GM18520 (cell line): Measurements from ENCODE around the gene CCND1.

Experiments used
- ATAC-seq: cut with Tn5 transposase; IDR thresholded peaks from one replicate; pipeline ENCODE4 v1.9.1; 2021; ENCODE audit not compliant: unreplicated experiment

CCND1 gene

GRCh38 chr11:69651834-69652620 lies 11.1 kb downstream of the CCND1 start:
- ATAC-seq = no peak

- no peak for ATAC-seq
Measured at GRCh38 chr11:69652999-69653398, 12.0 kb downstream of the CCND1 start.

- ATAC-seq = no peak
Measured at GRCh38 chr11:69653406-69653960, 12.5 kb downstream of the CCND1 start.

- ATAC-seq = no peak
Measured at GRCh38 chr11:69654001-69654659, 13.2 kb downstream of the CCND1 start.

- ATAC-seq = no peak
Measured at GRCh38 chr11:69654660-69655478, 13.9 kb downstream of the CCND1 start.

- ATAC-seq = no peak
Measured at GRCh38 chr11:69655479-69656428, 14.8 kb downstream of the CCND1 start.

- no peak for ATAC-seq
Measured at GRCh38 chr11:69656536-69657455, 15.8 kb downstream of the CCND1 start.

GRCh38 chr11:69657456-69657910 lies 16.5 kb downstream of the CCND1 start:
- no peak for ATAC-seq

- no peak for ATAC-seq
Measured at GRCh38 chr11:69657911-69658625, 17.1 kb downstream of the CCND1 start.

- ATAC-seq = no peak
Measured at GRCh38 chr11:69658626-69659450, 17.9 kb downstream of the CCND1 start.

GRCh38 chr11:69659591-69659990 lies 18.6 kb downstream of the CCND1 start:
- no peak for ATAC-seq

- no peak for ATAC-seq
Measured at GRCh38 chr11:69660001-69660500, 19.1 kb downstream of the CCND1 start.

- no peak for ATAC-seq
Measured at GRCh38 chr11:69661413-69661715, 20.4 kb downstream of the CCND1 start.

- ATAC-seq = no peak
Measured at GRCh38 chr11:69662021-69662698, 21.2 kb downstream of the CCND1 start.

GRCh38 chr11:69662806-69663205 lies 21.9 kb downstream of the CCND1 start:
- no peak for ATAC-seq

GRCh38 chr11:69663326-69663725 lies 22.4 kb downstream of the CCND1 start:
- no peak for ATAC-seq
